SK-N-SH treated with all-trans-retinoic acid at 6 μM for 48 hours (cell line): ENCODE data around the gene CDK5R1.

Experiments used
- ATAC-seq: fragments of 200-7000 bp; cut with Tn5 transposase; 3 replicates; pipeline ENCODE4 v1.9.1; 2020; ENCODE audit warnings: mild to moderate bottlenecking, moderate library complexity
- ARNTL ChIP-seq: fragments of 450-650 bp; formaldehyde crosslinking; IDR thresholded peaks from 2 replicates; pipeline ENCODE4 v1.5.0; 2020; ENCODE audit warnings: low read depth, mild to moderate bottlenecking, moderate library complexity, borderline replicate concordance
- BACH2 ChIP-seq: fragments of 250-450 bp; sonication (Bioruptor Pico); IDR thresholded peaks from 2 replicates; pipeline ENCODE4 v1.9.0; 2021; ENCODE audit warnings: mild to moderate bottlenecking, borderline replicate concordance
- CSDC2 ChIP-seq: fragments of 250-450 bp; sonication (Bioruptor Pico); IDR thresholded peaks from 2 replicates; pipeline ENCODE4 v1.5.0; 2020; ENCODE audit warnings: mild to moderate bottlenecking, moderate library complexity
- ESRRG ChIP-seq: fragments of 250-450 bp; sonication (Bioruptor Pico); IDR thresholded peaks from 2 replicates; pipeline ENCODE4 v1.6.1; 2021; ENCODE audit warnings: mild to moderate bottlenecking
- GLIS3 ChIP-seq: fragments of 250-450 bp; sonication (Bioruptor Pico); IDR thresholded peaks from 2 replicates; pipeline ENCODE4 v1.5.0; 2020; ENCODE audit warnings: mild to moderate bottlenecking, moderate library complexity
- OSR1 ChIP-seq: fragments of 250-450 bp; sonication (Bioruptor Pico); IDR thresholded peaks from 2 replicates; pipeline ENCODE4 v1.8.0; 2022; ENCODE audit warnings: moderate library complexity, mild to moderate bottlenecking, inconsistent platforms
- PPARA ChIP-seq: fragments of 250-450 bp; sonication (Bioruptor Pico); IDR thresholded peaks from 2 replicates; pipeline ENCODE4 v1.5.0; 2020; ENCODE audit warnings: mild to moderate bottlenecking, borderline replicate concordance
- RARB ChIP-seq: fragments of 250-450 bp; sonication (Bioruptor Pico); IDR thresholded peaks from 2 replicates; pipeline ENCODE4 v1.8.0; 2021; ENCODE audit warnings: mild to moderate bottlenecking, moderate library complexity
- SNAI2 ChIP-seq: fragments of 250-450 bp; sonication (Bioruptor Pico); IDR thresholded peaks from 2 replicates; pipeline ENCODE4 v1.5.0; 2020; ENCODE audit warnings: mild to moderate bottlenecking, moderate library complexity
- TCF4 ChIP-seq: fragments of 250-450 bp; sonication (Bioruptor Pico); IDR thresholded peaks from 2 replicates; pipeline ENCODE4 v1.8.0; 2021; ENCODE audit warnings: mild to moderate bottlenecking, moderate library complexity, borderline replicate concordance
- TOX ChIP-seq: fragments of 250-450 bp; sonication (Bioruptor Pico); IDR thresholded peaks from 2 replicates; pipeline ENCODE4 v1.8.0; 2021; ENCODE audit warnings: mild to moderate bottlenecking, moderate library complexity, borderline replicate concordance
- ZC3H10 ChIP-seq: fragments of 250-450 bp; sonication (Bioruptor Pico); IDR thresholded peaks from 2 replicates; pipeline ENCODE4 v1.5.1; 2021; ENCODE audit warnings: mild to moderate bottlenecking, moderate library complexity
- ZFP3 ChIP-seq: fragments of 250-450 bp; sonication (Bioruptor Pico); IDR thresholded peaks from 2 replicates; pipeline ENCODE4 v1.5.0; 2020; ENCODE audit warnings: mild to moderate bottlenecking, moderate library complexity
- ZFP30 ChIP-seq: fragments of 450-650 bp; formaldehyde crosslinking; IDR thresholded peaks from 2 replicates; pipeline ENCODE4 v1.5.0; 2022; ENCODE audit warnings: mild to moderate bottlenecking, moderate library complexity
- ZNF565 ChIP-seq: fragments of 450-650 bp; formaldehyde crosslinking; conservative IDR thresholded peaks from 2 replicates; pipeline ENCODE4 v1.5.0; 2020; ENCODE audit warnings: low read depth, mild to moderate bottlenecking, moderate library complexity
- ZNF70 ChIP-seq: fragments of 450-650 bp; formaldehyde crosslinking; IDR thresholded peaks from 2 replicates; pipeline ENCODE4 v1.5.0; 2020; ENCODE audit warnings: mild to moderate bottlenecking, moderate library complexity
- ZNF8 ChIP-seq: fragments of 450-650 bp; formaldehyde crosslinking; IDR thresholded peaks from 2 replicates; pipeline ENCODE4 v1.5.0; 2020; ENCODE audit warnings: mild to moderate bottlenecking, moderate library complexity
- TF ChIP-seq, protein P1 (sequence below): fragments of 250-450 bp; sonication (Bioruptor Pico); IDR thresholded peaks from 2 replicates; pipeline ENCODE4 v1.8.0; 2021; ENCODE audit warnings: low read depth, mild to moderate bottlenecking, moderate library complexity, borderline replicate concordance
- TF ChIP-seq, protein P2 (sequence below): fragments of 250-450 bp; sonication (Bioruptor Pico); IDR thresholded peaks from 2 replicates; pipeline ENCODE4 v1.5.1; 2021; ENCODE audit warnings: mild to moderate bottlenecking, moderate library complexity
- TF ChIP-seq, protein P3 (sequence below): fragments of 250-450 bp; sonication (Bioruptor Pico); IDR thresholded peaks from 2 replicates; pipeline ENCODE4 v1.8.0; 2020; ENCODE audit warnings: mild to moderate bottlenecking, moderate library complexity, borderline replicate concordance
- TF ChIP-seq, protein P4 (sequence below): fragments of 250-450 bp; sonication (Bioruptor Pico); IDR thresholded peaks from 2 replicates; pipeline ENCODE4 v1.5.1; 2020; ENCODE audit warnings: low read depth, mild to moderate bottlenecking, moderate library complexity
- TF ChIP-seq, protein P5 (sequence below): fragments of 250-450 bp; sonication (Bioruptor Pico); IDR thresholded peaks from 2 replicates; pipeline ENCODE4 v1.5.0; 2020; ENCODE audit warnings: mild to moderate bottlenecking, moderate library complexity

CDK5R1 gene

DNA sequence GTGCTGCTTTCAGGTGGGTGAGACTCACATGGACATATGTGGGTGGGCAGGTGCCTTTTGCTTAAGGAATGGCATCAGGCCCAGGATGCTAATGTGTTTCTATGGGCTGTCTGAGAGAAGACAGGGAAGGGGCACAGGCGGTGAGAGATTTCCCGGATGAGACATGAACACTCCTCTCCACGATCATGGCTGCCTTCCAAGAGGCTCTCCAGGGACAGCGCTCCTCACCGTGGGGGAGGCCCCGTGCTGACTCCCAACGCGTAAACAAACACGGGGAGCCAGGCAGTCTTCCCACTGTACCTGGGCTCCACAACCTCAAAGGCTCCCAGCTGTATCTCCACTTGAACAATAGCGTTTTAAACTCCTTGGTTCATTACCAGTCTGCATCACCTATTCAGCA lies 42.8 kb downstream of the CDK5R1 start:
- ATAC-seq: no peak
- TF ChIP-seq GLIS3 (CRISPR knock-in tag) (no peak), TOX (CRISPR knock-in tag) (no peak), TCF4 (CRISPR knock-in tag) (no peak), ZNF565 (CRISPR knock-in tag) (no peak), RARB (CRISPR knock-in tag) (no peak), ARNTL (CRISPR knock-in tag) (no peak), SNAI2 (CRISPR knock-in tag) (no peak), ZC3H10 (no peak), PPARA (CRISPR knock-in tag) (no peak), ESRRG (CRISPR knock-in tag) (no peak), OSR1 (CRISPR knock-in tag) (no peak), CSDC2 (CRISPR knock-in tag) (no peak), ZFP30 (no peak), ZNF70 (CRISPR knock-in tag) (no peak), ZNF8 (CRISPR knock-in tag) (no peak), BACH2 (CRISPR knock-in tag) (no peak)
- TF ChIP-seq, protein P1, sequence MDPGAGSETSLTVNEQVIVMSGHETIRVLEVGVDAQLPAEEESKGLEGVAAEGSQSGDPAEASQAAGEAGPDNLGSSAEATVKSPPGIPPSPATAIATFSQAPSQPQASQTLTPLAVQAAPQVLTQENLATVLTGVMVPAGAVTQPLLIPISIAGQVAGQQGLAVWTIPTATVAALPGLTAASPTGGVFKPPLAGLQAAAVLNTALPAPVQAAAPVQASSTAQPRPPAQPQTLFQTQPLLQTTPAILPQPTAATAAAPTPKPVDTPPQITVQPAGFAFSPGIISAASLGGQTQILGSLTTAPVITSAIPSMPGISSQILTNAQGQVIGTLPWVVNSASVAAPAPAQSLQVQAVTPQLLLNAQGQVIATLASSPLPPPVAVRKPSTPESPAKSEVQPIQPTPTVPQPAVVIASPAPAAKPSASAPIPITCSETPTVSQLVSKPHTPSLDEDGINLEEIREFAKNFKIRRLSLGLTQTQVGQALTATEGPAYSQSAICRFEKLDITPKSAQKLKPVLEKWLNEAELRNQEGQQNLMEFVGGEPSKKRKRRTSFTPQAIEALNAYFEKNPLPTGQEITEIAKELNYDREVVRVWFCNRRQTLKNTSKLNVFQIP (CRISPR knock-in tag): no peak
- TF ChIP-seq, protein P2, sequence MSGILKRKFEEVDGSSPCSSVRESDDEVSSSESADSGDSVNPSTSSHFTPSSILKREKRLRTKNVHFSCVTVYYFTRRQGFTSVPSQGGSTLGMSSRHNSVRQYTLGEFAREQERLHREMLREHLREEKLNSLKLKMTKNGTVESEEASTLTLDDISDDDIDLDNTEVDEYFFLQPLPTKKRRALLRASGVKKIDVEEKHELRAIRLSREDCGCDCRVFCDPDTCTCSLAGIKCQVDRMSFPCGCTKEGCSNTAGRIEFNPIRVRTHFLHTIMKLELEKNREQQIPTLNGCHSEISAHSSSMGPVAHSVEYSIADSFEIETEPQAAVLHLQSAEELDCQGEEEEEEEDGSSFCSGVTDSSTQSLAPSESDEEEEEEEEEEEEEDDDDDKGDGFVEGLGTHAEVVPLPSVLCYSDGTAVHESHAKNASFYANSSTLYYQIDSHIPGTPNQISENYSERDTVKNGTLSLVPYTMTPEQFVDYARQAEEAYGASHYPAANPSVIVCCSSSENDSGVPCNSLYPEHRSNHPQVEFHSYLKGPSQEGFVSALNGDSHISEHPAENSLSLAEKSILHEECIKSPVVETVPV: no peak
- TF ChIP-seq, protein P3, sequence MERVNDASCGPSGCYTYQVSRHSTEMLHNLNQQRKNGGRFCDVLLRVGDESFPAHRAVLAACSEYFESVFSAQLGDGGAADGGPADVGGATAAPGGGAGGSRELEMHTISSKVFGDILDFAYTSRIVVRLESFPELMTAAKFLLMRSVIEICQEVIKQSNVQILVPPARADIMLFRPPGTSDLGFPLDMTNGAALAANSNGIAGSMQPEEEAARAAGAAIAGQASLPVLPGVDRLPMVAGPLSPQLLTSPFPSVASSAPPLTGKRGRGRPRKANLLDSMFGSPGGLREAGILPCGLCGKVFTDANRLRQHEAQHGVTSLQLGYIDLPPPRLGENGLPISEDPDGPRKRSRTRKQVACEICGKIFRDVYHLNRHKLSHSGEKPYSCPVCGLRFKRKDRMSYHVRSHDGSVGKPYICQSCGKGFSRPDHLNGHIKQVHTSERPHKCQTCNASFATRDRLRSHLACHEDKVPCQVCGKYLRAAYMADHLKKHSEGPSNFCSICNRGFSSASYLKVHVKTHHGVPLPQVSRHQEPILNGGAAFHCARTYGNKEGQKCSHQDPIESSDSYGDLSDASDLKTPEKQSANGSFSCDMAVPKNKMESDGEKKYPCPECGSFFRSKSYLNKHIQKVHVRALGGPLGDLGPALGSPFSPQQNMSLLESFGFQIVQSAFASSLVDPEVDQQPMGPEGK: no peak
- TF ChIP-seq, protein P4, sequence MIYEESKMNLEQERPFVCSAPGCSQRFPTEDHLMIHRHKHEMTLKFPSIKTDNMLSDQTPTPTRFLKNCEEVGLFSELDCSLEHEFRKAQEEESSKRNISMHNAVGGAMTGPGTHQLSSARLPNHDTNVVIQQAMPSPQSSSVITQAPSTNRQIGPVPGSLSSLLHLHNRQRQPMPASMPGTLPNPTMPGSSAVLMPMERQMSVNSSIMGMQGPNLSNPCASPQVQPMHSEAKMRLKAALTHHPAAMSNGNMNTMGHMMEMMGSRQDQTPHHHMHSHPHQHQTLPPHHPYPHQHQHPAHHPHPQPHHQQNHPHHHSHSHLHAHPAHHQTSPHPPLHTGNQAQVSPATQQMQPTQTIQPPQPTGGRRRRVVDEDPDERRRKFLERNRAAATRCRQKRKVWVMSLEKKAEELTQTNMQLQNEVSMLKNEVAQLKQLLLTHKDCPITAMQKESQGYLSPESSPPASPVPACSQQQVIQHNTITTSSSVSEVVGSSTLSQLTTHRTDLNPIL (CRISPR knock-in tag): no peak

DNA sequence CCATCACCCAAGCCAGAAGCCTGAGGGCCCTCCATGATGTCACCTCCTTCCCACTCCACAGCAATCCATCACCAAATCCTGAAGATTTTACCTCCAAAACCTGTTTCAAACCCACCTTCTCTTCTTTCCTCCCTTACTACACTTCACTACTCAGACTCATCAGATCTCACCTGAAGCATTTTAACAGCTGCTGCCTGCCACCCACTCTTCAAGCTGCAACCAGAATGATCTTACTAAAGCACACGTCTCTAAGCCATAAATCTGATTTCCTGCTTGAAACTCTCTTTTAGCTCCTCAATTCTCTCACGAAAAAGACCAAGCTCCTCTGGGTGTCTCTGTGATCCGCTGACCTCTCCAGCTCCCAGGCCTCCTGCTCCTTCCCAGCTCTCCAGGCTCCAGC lies 46.5 kb downstream of the CDK5R1 start:
- no peak for ATAC-seq
- TF ChIP-seq SNAI2 (CRISPR knock-in tag) (no peak), OSR1 (CRISPR knock-in tag) (no peak), ARNTL (CRISPR knock-in tag) (no peak), GLIS3 (CRISPR knock-in tag) (no peak), BACH2 (CRISPR knock-in tag) (no peak), RARB (CRISPR knock-in tag) (no peak), ZFP3 (no peak), TOX (CRISPR knock-in tag) (no peak), ZNF565 (CRISPR knock-in tag) (no peak), ZC3H10 (no peak), CSDC2 (CRISPR knock-in tag) (no peak), TCF4 (CRISPR knock-in tag) (no peak), ZFP30 (no peak)
- TF ChIP-seq, protein P2: no peak
- TF ChIP-seq, protein P5, sequence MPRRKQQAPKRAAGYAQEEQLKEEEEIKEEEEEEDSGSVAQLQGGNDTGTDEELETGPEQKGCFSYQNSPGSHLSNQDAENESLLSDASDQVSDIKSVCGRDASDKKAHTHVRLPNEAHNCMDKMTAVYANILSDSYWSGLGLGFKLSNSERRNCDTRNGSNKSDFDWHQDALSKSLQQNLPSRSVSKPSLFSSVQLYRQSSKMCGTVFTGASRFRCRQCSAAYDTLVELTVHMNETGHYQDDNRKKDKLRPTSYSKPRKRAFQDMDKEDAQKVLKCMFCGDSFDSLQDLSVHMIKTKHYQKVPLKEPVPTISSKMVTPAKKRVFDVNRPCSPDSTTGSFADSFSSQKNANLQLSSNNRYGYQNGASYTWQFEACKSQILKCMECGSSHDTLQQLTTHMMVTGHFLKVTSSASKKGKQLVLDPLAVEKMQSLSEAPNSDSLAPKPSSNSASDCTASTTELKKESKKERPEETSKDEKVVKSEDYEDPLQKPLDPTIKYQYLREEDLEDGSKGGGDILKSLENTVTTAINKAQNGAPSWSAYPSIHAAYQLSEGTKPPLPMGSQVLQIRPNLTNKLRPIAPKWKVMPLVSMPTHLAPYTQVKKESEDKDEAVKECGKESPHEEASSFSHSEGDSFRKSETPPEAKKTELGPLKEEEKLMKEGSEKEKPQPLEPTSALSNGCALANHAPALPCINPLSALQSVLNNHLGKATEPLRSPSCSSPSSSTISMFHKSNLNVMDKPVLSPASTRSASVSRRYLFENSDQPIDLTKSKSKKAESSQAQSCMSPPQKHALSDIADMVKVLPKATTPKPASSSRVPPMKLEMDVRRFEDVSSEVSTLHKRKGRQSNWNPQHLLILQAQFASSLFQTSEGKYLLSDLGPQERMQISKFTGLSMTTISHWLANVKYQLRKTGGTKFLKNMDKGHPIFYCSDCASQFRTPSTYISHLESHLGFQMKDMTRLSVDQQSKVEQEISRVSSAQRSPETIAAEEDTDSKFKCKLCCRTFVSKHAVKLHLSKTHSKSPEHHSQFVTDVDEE: no peak
- TF ChIP-seq, protein P3: no peak
- TF ChIP-seq, protein P4 (CRISPR knock-in tag): no peak
- TF ChIP-seq, all 23 proteins: peak for 0
